Posterior cingulate gyrus (tissue), 11 donors: ENCODE results near the gene MLXIPL.
A peak's percentile ranks its signal among the peaks of the same experiment; 100 is the strongest.
"Not testable (repeated sequence)": the region's sequence is repeated elsewhere in the genome, so short reads cannot be mapped to it uniquely, and the experiment has no call there.

Experiments
- DNase-seq, 10 donors: peaks; one replicate each; pipeline versions ENCODE4 v3.0.0 to v3.0.0-alpha.2; 2020 to 2021; ENCODE audit warnings: mixed read lengths in 3 of 10
- intact Hi-C: fragments of 100-400 bp; cut with DNase I; formaldehyde crosslinking; loops from one replicate; pipeline ENCODE4 v1.15.1; 2023

MLXIPL gene

GRCh38 chr7:73615886-73616285, 8.4 kb downstream of the MLXIPL start:
- no peak for DNase-seq
- intact Hi-C loops = no loop called here

DNA sequence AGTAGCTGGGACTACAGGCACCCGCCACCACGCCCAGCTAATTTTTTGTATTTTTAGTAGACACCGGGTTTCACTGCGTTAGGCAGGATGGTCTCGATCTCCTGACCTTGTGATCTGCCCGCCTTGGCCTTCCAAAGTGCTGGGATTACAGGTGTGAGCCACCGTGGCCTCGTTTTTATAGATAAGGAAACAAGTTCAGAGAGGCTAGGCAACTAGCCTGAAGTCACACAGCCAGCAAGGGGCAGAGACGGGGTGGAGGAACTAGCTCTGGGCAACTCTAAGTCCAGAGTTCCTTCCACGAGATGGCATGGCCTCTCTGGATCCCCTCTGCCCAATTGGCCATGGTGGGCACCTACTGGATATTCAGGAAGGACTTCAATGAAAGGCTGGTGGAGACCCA, 9.4 kb downstream of the MLXIPL start:
- intact Hi-C loops, DNase-seq: not testable (repeated sequence)

- DNase-seq = no peak
- intact Hi-C loops = no loop called here
Measured at GRCh38 chr7:73613954-73614735, 10.2 kb downstream of the MLXIPL start.

GRCh38 chr7:73612598-73613269, 11.6 kb downstream of the MLXIPL start:
- DNase-seq = no peak
- intact Hi-C loops = no loop called here

DNA sequence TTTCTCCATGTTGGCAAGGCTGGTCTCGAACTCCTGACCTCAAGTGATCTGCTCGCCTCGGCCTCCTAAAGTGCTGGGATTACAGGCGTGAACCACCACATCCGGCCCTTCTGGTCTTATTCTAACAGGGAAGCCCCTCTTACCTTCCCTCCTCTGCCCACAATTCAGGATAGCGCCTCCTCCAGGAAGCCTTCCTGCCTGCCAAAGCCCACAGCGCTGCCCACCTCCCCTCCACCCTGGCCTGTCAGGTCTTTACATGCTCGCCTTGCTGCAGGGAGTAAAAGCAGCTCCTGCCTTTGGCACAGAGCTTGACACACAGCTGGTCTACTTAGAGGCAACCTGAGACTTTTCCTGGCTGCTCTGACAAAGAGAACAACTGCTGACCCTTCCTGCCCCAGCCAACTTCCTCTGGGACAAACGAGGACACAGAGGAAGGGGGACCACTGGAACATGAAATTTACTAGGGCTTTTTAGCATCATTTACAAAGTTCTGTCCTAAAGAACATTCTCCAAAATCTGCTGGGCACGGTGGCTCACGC, 13.2 kb downstream of the MLXIPL start:
- intact Hi-C loops = no loop called here
- DNase-seq = peak in 1 of 10 donors; percentile 16

- peak in 1 of 10 donors; percentile 4 for DNase-seq
- intact Hi-C loops = no loop called here
Measured at GRCh38 chr7:73610105-73610504, 14.2 kb downstream of the MLXIPL start.

GRCh38 chr7:73607692-73607983, 16.7 kb downstream of the MLXIPL start:
- DNase-seq = peak in 1 of 10 donors; percentile 4
- intact Hi-C loops = loop anchor here (1.0 to 10.0 kb wide), 3 partner anchors 57 to 250 kb away; partner anchors contain the start of gene VPS37D

- intact Hi-C loops = loop anchor here (1.0 to 10.0 kb wide), 3 partner anchors 58 to 250 kb away; partner anchors contain the start of gene VPS37D
- DNase-seq = peak in 7 of 10 donors; percentile 45 to 92 (median 63)
Measured at GRCh38 chr7:73606801-73607691, 17.3 kb downstream of the MLXIPL start.

DNA sequence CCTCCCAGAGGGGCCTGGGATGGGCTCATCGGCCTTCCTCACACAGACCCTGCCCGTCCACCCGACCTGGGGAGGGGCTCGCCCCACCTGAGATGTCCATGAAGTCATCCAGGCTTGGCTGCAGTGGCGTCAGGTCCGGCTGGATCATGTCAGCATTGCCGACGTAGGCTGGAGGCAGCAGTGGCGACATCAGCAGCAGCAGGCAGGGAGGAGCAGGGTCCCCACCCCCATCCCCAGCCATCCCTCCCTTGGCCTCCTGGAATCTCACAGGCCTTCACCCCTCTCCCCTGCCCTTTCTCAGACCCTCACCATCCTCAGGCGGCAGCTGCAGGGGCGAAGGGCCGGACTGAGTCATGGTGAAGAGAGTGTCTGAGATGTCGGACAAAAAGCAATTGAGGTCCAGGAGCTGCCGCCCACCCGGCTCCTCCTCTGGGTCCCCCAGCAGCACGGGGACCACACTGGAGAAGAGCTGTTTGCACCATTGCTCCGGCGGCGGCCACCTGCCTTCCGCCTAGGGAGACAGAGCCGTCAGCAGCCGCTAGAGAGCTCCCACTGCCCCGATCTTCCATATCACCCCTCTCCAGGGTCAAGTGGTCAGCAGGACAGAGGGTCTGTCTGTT, 18.6 kb downstream of the MLXIPL start:
- intact Hi-C loops = loop anchor here (5.0 to 10.0 kb wide), 2 partner anchors 59 to 252 kb away; partner anchors contain the start of gene VPS37D
- no peak for DNase-seq

GRCh38 chr7:73602721-73603651, 21.3 kb downstream of the MLXIPL start:
- peak in 2 of 10 donors; percentile 29 to 90 for DNase-seq

DNA sequence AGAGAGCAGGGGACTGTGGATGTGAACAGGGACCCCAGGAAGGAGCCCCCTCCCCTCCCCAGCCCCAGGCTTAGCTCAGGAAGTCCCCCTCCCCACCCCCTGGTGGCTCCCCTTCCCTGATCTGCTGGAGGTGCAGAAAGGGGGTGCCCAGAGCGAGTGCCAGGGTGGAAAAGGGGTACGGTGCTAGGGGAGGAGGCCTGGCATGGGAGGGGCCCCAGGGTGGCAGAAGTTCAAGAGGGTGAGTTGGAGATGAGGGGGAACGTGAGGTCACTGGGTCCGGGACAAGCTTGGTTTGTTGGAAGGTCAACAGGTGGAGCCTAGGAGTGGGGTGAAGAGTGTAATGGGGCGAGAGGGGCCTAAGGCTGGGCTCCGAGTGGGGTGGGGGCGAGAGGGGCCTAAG, 24.4 kb downstream of the MLXIPL start:
- intact Hi-C loops = loop anchor here (10.0 kb wide), 1 partner anchor 65 kb away; the partner anchor contains the start of gene VPS37D
- no peak for DNase-seq

More at GRCh38 chr7:73602721-73603651, 21.3 kb downstream of the MLXIPL start:
- intact Hi-C loops = loop anchor here (10.0 kb wide), 1 partner anchor 62 kb away; the partner anchor contains the start of gene VPS37D

- no peak for DNase-seq
- intact Hi-C loops = no loop called here
Measured at GRCh38 chr7:73599151-73599882, 25.0 kb downstream of the MLXIPL start.

DNA sequence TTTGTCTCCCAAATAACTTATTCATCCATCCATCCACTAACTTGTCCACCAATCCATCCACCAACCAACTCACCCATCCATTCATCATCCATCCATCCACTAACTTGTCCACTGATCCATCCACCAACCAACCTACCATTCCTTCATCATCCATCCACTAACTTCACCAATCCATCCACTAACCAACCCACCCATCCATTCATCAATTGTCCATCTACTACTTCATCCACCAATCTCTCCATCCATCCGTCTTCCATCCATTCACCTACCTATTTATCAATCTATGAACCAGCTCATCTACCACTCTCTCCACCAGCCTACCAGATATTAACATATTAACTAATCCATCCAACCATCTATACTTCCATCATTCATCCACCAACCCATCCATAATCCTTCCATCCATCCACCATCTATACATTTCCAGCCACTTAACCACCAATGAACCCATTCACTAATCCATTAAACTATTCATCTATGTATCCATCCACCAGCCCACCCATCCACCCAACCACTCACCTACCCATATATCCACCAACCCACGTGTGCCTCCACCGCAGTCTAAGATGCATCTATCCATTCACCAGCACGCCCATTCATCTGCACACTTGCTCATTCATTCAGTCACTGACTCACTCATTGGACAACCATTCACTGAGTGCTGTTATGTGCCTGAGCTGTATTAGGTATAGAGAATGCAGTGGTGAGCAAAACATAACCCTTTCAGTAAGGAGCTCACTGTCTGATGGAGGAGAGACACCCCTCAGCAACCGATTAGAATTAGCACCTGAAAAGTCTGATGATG, 26.1 kb downstream of the MLXIPL start:
- intact Hi-C loops = no loop called here
- DNase-seq = no peak

DNA sequence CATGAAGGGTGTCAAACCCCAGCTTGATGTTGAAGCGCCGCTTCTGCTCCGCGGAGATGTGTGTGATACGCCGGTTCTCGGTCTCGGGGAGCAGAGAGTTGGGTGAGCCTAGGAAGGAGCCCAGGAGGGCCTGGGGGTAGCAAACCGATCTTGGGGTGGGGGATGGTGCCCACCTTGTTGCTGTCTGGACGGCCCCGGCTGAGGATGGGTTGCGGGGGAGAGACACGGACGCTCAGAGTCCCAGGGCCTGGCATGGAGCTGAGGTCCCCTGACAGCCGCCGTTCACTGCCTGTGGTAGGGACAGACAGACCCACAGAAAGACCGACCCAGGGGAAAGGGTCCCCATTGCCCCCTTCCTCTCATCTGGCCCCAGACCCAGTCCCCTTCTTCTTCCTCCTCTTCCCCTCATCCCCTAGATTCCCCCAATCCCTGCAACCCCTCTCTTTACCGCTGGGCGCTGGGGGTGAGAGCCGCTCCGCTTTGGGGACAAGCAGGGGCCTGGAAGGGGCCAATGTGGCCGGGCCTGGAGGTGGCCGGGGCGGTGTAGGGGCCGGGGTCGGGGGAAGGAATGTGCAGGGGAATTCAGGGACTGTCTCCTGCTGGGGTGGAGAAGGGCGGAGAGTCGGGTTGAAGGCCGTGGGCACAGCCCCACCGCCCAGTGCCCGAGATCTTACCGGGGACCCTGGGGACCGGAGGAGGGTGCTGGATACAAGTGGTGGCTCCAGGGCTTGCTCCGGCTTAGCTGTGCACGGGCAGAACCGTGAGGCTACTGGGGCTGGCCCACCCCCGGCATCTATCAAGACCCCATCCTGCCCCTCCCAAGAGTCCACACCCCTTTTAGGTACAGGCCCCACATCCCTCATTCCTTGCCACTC, 27.9 kb downstream of the MLXIPL start:
- intact Hi-C loops = no loop called here
- no peak for DNase-seq

DNA sequence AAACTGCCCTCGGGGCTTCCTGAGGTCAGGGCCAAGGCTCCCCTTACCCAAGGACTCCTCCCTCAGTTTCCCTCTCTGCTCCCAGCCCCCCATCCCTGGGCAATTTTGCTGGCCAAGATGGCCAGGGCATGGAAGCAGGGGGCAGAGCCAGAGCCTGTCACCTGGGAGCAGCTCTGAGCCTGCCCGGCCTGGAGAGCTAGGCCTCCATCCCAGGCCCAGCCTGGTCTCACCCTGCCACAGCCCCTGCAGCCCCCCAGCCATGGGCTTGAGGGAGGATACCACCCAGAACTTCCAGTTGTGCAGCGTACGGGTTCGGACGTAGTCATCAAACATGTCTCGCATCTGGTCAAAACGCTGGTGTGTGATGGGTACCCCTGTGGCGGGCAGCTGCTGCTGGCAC, 29.0 kb downstream of the MLXIPL start:
- no peak for DNase-seq

More for the DNA sequence above, 29.0 kb downstream of the MLXIPL start:
- intact Hi-C loops = no loop called here
